Medulla oblongata (tissue), 1 donor: Measurements from ENCODE around the gene KRT14.
"Not testable (repeated sequence)": the region's sequence is repeated elsewhere in the genome, so short reads cannot be mapped to it uniquely, and the experiment has no call there.

Experiments
- DNase-seq: peaks from one replicate; pipeline ENCODE4 v3.0.0-alpha.2; 2015; ENCODE audit errors: extremely low spot score

Gene KRT14

DNA sequence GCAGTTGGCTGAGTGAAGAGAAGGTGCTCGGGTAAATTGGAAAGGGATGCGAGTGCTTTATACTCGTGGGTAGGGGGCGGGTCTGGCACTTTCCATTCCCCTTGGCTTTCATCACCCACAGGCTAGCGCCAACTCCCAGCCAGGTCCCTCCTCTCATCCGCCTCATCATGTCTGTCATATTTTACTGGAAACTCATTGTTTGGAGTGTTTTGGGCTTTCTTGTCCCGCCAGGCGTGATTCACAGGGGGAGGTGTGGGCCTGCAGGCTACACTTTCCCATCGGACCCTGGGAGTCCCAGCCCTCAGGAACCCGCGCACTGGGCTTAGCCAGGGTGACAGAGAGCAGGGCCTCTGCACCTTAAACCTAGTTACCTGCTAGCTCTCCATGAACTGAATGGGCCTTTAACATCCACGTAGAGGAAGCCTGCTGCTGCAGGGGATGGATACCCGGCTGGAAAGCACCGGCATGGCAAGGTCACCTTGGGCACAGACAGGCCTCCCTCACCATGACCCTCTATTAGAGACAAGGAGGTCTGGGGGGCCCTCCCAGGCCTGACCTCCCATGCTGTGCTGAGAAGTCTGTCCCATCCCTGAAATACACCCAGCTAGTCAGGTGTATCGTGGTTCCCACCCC, at the start of gene KRT14:
KRT14 (minus strand) TSS at position 33 of the 633 bp plus-strand sequence. CDS start 61 bp downstream, outside the sequence.
- no peak for DNase-seq

DNA sequence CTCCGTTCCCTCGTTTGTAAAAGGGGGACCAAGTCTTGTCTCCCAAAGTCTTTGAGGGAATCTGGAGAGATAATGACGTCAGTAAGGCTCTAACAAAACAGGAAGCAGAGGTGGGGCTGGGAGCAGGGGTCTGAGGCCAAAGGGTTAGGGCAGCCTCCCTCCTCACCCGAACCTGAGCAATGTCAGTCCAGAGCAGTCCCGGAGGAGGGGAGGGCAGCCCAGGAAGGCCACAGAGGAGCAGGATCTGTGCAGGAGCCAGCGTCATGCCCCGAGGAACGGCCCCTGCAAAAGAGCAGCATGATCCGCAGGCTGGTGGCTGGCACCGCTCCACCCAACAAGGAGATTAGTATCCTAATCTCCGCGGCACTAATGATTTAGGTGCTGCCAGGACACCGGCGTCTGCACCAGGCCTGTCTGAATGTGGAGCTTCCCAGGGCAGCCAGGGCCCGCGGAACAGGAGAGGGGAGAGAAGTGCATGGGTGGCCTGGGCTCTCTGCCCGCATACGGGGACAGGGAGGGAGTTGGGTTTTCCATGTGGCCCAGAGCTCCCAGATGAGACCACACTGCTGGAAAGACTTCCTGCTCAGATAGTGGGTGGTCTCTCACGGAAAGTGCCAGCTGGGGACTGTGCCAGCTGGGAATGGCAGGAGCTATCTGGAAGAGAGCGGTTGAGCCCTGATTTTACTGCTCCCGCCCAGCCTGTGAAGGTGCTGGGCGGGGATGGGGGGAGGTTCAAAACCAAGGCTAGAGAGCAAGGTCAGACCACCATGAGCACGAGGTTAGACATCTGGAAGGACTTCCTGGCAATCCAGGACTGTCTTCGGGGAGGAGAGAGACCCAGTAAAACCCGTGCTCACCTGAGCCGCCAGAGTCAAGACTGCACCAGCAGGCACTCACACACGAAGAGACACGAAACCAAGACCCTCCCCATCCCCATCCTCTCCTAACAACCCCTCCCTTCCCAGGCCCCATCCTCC, 48.7 kb upstream of the KRT14 start:
- DNase-seq: no peak

DNA sequence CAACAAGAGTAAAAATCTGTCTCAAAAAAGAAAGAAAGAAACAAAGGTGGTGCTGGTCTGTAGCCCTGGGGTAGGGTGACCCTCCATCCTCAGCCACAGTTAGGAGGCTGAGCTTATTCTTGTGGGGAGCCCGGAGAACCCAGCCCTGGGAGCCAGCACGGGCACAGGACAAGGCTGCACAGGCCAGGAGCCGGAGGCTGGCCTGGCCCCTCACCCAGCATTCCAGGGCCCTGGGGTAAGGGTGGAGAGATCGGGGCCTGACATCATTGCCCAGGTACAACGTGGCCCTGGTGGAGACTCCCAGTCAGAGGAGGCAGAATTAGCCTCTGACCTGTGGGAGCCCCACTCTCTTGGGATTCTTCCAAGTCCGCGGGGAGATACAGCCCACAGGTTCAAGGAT, 47.9 kb upstream of the KRT14 start:
- DNase-seq: no peak

DNA sequence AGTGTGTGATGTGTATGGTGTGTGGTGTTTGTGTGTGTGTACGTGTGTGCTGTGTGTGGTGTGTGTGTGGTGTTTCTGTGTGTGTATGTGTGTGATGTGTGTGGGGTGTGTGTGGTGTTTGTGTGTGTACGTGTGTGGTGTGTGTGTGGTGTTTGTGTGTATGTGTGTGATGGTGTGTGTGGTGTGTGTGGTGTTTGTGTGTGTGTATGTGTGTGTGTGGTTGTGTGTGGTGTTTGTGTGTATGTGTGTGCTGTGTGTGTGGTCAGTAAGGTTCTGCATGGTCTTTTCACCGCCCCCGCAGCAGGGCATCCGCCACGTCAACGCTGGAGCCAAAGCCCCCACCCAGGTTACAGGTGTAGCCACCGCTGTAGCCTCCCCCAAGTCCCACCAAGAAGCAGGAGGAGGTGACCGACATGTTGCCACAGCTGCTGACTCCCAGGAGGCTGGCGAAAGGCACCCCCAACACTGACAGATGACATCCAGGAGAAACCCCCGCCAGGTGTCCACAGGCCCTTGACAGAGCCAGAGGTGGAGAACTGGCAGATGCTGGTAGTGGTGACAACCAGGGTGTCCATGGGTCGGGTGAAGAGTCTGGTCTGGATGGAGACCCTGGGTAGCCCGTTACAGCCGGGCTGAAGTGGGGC, 47.0 kb upstream of the KRT14 start:
- DNase-seq: no peak

DNA sequence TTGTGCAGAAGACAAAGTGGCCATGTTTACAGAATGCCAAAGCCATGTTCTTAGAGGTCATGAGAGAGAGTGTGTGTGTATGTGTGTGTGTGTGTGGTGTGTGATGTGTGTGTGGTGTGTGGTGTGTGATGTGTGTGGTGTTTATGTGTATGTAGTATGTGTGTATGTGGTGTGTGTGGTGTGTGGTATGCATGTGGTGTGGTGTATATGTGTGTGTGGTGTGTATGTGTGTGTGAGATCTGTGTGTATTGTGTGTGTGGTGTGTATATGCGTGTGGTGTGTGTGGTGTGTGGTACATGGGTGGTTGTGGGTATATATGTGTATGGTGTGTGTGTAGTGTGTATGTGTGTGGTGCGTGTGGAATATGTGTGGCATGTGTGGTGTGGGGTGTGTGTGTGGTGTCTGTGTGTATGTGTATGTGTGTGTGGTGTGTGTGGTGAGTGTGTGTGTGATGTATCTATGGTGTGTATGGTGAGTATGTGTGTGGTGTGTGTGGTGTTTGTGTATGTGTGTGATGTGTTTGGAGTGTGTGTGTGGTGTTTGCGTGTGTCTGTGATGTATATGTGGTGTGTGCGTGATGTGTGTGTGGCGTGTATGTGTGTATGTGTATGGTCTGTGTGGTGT, 45.9 kb upstream of the KRT14 start:
- no peak for DNase-seq

DNA sequence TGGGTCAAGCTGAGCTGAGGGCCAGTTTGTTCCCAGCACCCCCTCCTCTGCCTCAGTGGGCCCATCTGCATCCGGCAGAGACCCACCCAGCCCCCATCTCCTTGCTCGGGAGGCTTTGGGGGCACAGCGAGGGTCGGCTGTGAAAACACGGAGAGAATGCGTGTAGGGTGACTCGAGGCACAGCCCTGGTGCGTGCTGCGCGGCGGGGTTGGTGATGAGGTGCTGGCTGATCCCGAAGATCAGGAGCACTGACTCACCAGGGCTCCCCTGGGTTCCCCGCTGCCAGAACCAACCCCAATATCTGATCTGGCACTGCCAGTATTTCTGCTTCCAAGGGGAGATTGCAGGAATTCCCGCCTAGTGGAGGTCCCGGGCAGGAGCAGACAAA, 45.2 kb upstream of the KRT14 start:
- DNase-seq: no peak

DNA sequence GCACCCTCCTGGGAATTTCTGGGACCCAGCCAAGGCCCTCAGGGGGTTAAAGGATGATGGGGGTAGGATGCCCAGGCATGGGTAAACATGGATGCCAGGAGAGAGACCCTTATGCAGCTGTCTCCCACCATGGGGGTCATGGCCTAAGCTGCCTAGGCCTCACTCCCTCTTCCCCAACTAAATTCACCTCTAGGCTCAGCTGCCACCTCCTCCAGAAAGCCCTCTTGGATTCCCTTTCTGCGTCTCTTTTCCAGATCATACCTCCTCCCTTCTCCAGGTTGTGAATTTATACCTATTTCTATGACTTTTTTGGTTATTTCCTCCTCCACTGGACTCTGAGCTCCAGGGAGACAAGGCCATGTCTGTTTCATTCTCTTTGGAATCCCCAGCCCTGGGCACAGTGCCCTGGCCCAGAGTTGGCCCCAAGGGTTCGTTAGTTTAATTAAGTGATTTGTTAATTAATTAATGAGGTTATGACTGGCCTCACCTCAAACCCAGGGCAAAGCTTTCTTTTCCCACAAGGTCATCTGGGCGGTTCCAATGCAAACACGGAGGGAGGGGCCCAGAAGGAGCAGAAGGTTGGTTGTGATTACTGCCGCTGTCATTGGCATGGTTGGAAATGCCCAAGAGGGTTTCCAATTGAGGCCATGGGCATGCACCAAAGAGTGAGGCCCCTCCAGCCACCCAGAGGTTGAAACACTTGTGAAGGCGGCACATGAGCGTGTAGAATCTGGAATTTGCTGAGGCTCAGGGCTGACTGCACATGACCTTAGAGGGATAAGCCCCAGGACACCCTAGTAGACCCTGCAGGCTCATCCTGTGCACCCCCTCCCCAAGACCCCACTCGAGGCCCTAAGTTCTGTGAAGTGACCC, 44.6 kb upstream of the KRT14 start:
- no peak for DNase-seq

DNA sequence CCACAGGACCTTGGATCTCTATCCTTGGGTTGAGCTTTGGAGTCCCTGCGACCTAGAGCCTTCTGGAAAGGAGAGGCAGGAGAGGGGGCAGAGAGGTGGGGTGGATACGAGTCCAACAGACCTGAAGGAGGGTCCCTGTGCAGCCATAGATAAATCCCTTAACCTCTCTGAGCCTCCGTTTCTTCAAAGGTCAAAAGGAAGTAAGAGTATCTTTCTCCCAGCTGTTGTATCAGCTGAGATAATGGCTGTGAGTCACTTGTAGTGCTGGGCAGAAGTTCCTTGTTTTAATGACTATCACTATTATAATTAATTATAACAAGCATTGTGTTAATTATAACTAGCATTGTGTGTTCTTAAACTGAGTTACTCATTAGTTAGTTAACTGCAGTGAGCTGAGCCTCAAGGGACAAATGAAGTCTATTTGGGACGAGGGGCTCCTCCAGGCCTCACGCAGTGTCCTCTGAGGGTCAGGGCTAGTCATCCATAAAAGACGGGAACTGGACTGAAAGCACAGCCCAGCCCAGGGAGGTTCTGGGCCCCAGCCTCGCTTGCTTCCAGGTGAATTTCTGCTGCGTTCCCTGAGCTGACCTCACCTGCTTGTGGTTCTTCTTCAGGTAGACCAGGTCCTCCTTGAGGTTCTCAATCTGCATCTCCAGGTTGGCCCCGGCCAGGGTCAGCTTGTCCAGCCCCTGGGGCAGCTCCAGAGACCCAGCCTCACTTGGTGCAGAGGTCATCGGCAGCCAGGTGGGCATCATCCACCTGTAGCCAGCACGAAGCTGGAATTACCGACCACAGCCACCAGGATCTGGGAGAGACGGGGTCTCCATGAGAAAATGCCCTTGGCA, 43.4 kb upstream of the KRT14 start:
- no peak for DNase-seq

DNA sequence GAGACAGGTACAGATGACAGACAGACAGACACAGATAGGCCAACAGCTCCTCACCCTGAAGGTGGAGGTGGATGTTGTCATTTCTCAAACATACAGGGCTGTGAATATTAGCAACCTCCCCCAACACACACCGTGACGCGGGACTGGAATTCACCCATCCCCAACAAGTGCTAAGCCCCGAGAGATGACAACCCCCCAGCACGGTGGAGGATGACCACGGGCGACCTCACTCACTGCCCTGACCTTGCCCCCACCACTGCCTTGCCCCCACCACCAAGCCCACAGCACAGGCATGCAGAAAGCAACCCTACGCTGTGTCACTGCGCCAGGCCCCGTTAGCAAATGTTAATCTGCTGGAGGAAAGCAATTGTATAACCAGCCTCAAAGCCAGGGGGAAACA, 42.6 kb upstream of the KRT14 start:
- no peak for DNase-seq

DNA sequence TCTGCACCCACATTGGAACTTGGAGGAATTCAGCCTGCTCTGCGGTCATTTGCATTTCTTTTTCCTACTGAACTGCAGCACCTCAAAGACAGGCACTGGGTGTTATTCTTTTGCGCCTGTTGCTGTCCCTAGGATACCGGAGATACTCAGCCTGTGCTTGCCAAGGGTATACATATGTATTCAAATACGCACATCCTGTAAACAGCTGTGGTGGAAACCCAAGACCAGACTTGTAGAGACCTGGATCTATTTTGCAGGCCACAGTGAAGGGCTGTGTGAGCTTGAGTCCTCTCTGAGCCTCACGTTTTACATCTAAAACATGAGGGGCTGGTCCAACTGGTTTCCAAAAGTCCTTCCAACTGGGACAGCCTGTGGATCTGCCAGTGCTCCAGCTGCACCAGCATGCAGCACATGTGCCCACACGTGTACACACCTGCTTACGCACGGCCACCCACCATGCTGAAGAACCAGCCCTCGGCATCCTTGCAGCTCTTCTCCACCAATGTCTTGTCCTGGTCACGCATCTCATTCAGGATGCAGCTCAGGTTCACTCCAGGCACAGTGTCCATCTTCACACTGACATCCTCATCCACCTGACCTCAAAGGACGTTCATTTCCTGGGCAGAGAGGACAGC, 42.0 kb upstream of the KRT14 start:
- DNase-seq: not testable (repeated sequence)

DNA sequence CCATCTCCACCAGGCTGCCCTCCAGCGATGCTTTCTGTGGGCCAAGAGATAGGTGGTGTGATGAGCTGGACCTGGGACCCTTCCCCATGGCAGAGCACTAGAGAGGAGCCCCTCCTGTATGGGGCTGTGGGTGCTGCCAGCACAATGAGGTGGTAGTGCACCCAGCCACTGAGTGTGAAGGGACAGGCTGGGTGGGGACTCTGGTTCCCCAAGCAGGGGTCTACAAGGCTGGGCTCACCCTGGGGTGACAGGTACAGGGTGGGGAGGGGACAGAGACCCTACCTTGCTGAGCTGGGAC, 41.3 kb upstream of the KRT14 start:
- not testable (repeated sequence) for DNase-seq

DNA sequence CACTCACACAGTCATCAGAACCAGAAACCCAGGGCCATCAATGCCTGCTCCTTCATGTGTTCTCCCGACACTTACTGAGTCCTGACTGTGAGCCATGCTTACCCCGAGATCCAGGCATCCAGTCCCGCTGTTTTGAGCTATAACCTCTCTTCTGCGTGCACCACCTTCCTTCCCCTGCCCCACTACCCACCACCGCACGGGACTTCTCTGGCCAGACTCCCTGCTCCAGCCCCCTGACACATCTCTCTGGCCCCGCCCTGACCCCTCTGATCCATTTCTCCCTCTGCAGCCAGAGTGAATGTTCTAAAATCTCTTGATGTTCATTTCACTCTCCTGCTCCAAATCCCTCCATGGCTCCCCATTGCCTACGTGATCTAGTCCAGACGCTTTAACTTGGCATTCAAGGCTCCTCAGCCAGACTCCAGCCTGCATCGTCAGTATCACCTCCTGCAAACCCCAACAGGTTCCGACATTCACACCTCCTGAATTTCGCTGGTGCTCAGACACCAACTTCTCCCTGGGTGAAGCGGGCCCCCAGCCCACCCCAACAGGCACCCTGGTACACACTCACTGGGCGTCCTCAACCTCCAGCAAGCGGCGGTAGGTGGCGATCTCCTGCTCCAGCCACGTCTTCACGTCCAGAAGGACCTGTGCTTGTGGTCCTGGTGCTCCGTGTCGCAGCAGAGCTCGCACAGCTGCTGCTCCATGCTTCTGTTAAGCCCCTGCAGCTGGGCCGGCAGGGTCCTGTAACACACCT, 40.8 kb upstream of the KRT14 start:
- no peak for DNase-seq

DNA sequence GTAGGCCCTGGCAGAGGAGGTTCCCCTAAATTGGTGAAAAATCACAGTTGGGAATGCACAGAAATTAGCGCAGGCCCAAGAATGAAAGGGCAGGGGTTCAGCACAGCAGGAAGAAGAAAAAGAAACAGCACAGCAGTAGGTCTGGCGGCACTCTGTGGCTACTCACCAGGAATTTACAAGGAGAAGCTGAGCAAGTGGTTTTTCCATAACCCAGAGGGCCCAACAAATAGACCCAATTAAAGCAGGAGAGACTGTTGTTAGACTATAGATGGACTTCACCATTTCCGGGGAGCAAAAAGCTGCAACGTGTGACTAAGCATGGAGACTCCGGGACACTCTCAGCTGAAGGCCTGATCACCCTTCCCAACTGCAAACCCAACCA, 40.2 kb upstream of the KRT14 start:
- DNase-seq: not testable (repeated sequence)

DNA sequence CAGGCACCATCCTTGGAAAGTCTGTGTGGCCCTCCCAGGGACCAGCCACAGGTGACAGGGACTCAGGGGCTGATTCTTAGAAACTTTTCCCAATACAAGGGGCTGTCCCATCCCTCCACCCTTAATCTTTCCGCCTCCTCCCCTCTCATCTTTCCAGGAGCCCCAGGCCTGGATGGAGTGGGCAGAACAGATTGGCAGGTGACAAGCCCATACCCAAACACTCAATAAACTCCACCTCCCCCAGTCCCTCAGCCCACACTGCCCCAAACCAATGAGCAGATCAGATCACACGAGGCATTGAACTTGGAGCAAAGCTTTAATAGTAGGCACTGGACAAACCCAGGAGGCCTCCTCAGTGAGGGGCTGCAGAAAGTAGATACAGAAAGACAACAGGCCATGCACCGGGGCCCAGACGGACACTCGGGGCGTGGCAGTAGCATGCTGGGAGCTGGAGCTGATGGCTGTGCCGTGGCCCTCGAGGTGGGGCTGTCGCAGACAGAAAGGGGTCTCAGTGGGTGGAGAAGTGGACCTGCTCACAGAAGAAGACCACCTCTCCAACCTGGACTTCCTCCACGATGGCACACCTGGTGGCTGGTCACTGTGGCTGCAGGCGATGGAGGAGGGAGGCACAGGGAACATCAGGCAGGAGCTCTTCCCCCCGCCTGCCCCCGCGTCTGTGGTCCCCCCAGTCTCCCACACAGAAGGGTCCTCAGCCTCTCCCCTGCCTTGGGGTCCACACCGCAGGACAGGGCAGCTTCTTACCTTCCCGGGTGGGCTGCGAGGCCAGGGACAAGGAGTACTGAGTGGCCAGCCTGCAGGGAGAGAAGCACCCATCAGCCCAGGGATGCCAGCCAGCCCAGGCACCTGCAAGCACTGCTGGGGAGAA, 39.6 kb upstream of the KRT14 start:
- DNase-seq: not testable (repeated sequence)

DNA sequence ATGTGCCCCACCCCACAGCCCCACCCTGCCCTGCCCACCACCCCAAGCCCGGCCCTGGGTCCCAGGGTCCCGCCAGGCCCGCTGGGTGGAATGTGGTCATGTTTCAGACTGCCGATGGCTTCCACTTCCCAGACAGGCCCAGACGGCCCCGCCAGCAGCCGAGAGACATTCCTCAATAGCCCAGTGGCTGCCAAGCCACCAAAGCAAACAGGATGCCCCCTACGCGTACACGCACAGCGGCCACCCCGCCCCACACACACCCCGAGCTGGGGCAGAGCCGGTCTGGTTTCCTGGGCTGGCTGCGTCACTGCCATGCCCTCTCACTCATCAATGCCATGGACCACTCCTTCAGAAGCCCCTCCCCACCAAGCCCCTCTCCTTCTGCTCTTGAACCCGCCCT, 38.9 kb upstream of the KRT14 start:
- DNase-seq: no peak

DNA sequence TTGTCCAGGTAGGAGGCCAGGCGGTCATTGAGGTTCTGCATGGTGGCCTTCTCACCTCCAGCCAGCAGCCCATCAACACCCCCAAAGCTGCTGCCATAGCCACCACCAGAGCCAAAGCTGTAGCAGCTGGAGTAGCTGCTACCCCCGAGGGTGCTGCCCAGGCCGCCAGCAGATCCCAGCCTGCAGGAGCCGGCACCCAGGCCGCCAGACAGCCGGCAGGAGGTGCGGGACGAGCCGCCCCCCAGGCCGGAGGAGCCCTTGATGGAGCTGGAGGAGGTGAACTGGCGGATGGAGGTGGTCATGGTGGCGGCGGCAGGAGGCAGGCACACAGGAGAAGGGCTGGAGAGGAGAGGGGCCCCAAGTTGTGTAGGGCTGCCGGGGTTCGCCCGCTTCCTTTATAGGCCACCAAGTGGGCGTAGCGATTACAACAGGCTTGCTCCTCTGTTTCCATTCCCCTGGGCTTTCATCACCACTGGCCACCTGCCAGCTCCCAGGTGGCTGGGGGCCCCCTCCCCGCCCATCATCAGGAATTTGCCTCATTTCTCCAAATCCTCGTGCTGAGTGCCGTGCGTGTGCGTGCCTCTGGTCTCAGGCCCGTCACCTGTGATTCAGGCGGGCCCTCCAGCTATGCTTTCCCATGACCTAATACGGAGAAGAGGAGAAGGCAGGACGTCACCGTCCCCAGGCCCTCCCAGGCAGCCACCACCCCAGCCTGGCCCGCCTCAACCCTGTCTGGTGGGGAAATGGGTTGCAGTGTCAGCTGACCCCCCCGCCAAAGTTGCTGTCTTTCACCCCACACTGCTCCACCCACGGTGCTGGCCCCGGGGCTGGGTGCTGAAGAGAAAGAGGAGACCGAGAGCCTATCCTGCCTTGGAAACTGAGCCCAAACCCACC, 37.8 kb upstream of the KRT14 start, which contains the start of gene KRT17:
KRT17 (minus strand) TSS at position 368 of the 894 bp plus-strand sequence; CDS start at position 302, 66 bp downstream.
- no peak for DNase-seq
